Body of pancreas (tissue), 4 donors: ENCODE results near the gene SPATA13.

Source experiments
- POLR2A ChIP-seq, 3 donors: fragments of 450-650 bp; IDR thresholded peaks; one replicate each; pipeline ENCODE4 v1.6.1; 2016; ENCODE audit warnings: antibody characterized with exemption in 3 of 3, mild to moderate bottlenecking in 2 of 3
- TF ChIP-seq, protein P1 (sequence below), 7 experiments: fragments of 450-650 bp in 4 of 7; fragments of 200-600 bp in 3 of 7; sonication (generic) in 3 of 7; IDR thresholded peaks; one replicate each; pipeline ENCODE4 v1.5.1; 2016 to 2019; ENCODE audit warnings: antibody characterized with exemption in 7 of 7

DNA sequence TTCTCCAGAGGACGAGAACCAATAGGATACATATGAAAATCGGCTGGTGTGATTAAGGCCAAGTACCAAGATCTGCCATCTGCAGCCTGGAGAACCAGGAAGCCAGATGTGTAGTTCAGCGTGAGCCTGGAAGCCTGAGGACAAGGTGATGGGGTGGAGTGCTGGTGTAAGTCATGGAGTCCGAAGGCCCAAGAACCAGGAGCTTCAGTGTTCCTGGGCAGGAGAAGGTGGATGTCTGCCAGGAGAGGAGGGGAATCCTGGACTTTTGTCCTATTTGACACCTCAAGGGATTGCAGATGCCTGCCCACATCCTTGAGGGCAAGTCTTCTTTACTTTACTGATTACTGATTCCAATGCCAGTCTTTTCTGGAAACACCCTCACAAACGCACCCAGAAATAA, 71.5 kb downstream of the SPATA13 start:
- no peak for TF ChIP-seq POLR2A (IDR thresholded peaks at IDR 0.05)
- TF ChIP-seq, protein P1, sequence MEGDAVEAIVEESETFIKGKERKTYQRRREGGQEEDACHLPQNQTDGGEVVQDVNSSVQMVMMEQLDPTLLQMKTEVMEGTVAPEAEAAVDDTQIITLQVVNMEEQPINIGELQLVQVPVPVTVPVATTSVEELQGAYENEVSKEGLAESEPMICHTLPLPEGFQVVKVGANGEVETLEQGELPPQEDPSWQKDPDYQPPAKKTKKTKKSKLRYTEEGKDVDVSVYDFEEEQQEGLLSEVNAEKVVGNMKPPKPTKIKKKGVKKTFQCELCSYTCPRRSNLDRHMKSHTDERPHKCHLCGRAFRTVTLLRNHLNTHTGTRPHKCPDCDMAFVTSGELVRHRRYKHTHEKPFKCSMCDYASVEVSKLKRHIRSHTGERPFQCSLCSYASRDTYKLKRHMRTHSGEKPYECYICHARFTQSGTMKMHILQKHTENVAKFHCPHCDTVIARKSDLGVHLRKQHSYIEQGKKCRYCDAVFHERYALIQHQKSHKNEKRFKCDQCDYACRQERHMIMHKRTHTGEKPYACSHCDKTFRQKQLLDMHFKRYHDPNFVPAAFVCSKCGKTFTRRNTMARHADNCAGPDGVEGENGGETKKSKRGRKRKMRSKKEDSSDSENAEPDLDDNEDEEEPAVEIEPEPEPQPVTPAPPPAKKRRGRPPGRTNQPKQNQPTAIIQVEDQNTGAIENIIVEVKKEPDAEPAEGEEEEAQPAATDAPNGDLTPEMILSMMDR (IDR thresholded peaks at IDR 0.05) = no peak
